Cardiac fibroblast (primary cell): ENCODE measurements around the gene TBC1D22B.
"Not testable (repeated sequence)": the region's sequence is repeated elsewhere in the genome, so short reads cannot be mapped to it uniquely, and the experiment has no call there.

Experiments used
- DNase-seq, 2 donors: peaks; one replicate each; pipeline versions ENCODE4 v3.0.0 to v3.0.0-alpha.2; 2010; ENCODE audit warnings: low read depth in 2 of 2
- H3K4me3 ChIP-seq, 2 donors: replicated peaks in 1 of 2; 1 replicate in 1 of 2; 2 replicates in 1 of 2; pipeline ENCODE4 v1.5.1; 2011; ENCODE audit warnings: low read depth in 2 of 2, low read length in 2 of 2, mild to moderate bottlenecking in 2 of 2, moderate library complexity in 1 of 2
- TF ChIP-seq, protein P1 (sequence below): IDR thresholded peaks from one replicate; pipeline ENCODE4 v1.5.1; 2011; ENCODE audit warnings: low read depth, mild to moderate bottlenecking, low read length, inconsistent platforms

Gene TBC1D22B

DNA sequence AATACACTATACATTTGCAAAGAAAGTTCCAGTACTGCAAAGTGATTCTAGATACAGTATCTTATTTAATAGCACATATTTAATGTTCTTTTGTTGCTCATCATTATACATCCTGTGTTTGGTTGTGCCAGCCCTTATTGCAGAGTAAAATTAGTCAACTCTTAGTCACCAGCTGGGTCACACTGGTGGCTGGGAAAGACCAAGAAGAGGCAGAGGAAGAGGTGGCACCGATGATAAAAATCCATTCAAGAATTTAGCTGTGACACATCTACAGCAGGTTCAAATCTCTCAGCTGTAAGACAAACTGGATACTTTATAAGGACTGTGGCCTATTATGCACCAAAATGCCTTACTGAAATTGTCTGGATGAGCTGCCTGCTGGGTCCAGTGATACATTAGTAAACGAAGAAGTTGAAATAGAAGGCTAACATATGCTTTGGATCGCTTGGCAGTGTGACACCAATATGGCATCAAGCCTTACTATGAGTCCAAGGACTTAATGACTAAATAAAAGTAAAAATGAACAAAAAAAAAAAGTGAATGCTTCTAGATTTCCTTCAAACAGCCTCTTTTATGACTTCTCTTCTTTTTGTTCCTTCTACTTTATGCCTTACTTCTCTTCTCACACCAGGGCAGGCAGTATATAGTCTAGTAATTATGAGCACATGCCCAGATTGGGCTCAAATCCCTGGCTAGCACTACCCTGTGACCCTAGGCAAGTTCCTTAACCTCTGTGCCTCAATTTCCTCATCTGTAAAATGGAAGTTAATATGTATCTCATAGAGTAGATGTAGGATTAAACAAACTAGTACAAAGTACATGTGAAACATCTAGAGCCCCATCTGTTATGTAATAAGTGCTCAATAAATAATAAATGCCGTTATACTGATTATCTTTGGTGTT lies 66.8 kb downstream of the TBC1D22B start:
- DNase-seq, result peak in 1 of 2 donors; percentile 70
- TF ChIP-seq, protein P1, sequence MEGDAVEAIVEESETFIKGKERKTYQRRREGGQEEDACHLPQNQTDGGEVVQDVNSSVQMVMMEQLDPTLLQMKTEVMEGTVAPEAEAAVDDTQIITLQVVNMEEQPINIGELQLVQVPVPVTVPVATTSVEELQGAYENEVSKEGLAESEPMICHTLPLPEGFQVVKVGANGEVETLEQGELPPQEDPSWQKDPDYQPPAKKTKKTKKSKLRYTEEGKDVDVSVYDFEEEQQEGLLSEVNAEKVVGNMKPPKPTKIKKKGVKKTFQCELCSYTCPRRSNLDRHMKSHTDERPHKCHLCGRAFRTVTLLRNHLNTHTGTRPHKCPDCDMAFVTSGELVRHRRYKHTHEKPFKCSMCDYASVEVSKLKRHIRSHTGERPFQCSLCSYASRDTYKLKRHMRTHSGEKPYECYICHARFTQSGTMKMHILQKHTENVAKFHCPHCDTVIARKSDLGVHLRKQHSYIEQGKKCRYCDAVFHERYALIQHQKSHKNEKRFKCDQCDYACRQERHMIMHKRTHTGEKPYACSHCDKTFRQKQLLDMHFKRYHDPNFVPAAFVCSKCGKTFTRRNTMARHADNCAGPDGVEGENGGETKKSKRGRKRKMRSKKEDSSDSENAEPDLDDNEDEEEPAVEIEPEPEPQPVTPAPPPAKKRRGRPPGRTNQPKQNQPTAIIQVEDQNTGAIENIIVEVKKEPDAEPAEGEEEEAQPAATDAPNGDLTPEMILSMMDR, result no peak
- no peak overlapping the region for H3K4me3 ChIP-seq

DNA sequence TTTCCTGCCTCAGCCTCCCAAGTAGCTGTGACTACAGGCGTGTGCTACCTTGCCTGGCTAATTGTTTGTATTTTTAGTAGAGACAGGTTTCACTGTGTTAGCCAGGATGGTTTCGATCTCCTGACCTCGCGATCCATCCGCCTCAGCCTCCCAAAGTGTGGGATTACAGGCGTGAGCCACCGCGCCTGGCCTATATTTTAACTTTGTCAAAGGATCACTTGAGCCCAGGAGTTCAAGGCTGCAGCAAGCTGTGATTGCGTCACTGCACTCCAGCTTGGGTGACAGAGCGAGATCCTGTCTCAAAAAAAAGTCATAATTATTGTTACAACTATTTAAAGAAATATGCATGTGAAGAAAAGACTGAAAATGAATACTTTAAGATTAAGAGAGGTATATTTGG lies 72.8 kb downstream of the TBC1D22B start:
- H3K4me3 ChIP-seq, DNase-seq: not testable (repeated sequence)

- TF ChIP-seq, protein P1, result no peak
- DNase-seq, result no peak
- no peak overlapping the region for H3K4me3 ChIP-seq
Measured at GRCh38 chr6:37331047-37331446, 73.5 kb downstream of the TBC1D22B start.

DNA sequence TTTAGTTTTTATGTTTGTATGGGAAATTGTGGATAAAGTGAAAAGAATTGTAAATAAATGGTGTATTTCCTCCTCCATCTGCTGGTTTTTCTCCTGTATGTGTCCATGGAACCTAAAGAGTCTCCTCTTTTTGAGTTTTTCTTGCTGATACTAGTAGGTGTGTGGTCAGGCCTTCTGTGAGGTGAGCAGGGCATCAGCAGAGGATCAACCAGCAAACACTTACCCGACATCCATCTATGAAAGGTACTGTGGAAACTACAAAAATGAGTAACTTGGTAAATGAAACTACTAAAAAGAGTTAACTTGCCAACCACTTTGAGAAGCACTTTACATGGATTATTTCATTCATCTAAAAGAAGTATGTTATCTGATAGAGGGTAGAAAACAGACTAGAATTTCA lies 75.3 kb downstream of the TBC1D22B start:
- no peak for DNase-seq
- no peak overlapping the region for H3K4me3 ChIP-seq
- TF ChIP-seq, protein P1, result no peak

- TF ChIP-seq, protein P1, result no peak
- no peak for DNase-seq
- H3K4me3 ChIP-seq, result no peak overlapping the region
Measured at GRCh38 chr6:37334047-37334446, 76.5 kb downstream of the TBC1D22B start.

DNA sequence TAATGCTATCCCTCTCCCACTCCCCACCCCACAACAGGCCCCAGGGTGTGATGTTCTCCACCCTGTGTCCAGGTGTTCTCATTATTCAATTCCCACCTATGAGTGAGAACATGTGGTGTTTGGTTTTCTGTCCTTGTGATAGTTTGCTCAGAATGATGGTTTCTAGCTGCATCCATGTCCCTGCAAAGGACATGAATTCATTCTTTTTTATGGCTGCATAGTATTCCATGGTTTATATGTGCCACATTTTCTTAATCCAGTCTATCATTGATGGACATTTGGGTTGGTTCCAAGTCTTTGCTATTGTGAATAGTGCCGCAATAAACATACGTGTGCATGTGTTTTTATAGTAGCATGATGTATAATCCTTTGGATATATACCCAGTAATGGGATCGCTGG lies 80.7 kb downstream of the TBC1D22B start:
- DNase-seq, H3K4me3 ChIP-seq: not testable (repeated sequence)

DNA sequence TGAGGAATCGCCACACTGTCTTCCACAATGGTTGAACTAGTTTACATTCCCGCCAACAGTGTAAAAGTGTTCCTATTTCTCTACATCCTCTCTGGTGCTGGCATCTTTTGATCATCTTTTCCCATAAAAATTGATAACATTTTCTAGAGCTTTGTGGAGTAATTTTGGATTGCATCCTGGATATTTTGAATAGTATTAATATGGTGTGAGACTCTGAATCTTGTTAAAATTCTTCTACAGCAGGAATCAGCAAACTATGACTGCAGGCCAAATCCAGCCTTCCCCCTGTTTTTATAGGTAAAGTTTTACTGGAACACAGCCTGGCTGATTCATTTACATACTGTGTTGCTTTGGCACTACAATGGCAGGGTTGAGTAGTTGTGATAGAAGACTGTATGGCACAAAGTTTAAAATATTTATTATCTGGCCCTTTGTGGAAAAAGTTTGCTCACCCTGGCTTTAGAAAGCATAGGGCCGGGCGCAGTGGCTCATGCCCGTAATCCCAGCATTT lies 81.2 kb downstream of the TBC1D22B start:
- no peak for DNase-seq
- H3K4me3 ChIP-seq, result no peak overlapping the region
- TF ChIP-seq, protein P1, result no peak
